Stimulated activated CD4-positive, alpha-beta T cell treated with anti-CD3 and anti-CD28 coated beads, Interleukin-4, amount 100 ng/mL, for 4 hours (primary cell): ENCODE data around the gene CD163L1.
"Not testable (repeated sequence)": the region's sequence is repeated elsewhere in the genome, so short reads cannot be mapped to it uniquely, and the experiment has no call there.

Source experiments
- DNase-seq, 2 experiments: peaks; one replicate each; pipeline ENCODE4 v3.0.0-alpha.2; 2020

Gene CD163L1

DNA sequence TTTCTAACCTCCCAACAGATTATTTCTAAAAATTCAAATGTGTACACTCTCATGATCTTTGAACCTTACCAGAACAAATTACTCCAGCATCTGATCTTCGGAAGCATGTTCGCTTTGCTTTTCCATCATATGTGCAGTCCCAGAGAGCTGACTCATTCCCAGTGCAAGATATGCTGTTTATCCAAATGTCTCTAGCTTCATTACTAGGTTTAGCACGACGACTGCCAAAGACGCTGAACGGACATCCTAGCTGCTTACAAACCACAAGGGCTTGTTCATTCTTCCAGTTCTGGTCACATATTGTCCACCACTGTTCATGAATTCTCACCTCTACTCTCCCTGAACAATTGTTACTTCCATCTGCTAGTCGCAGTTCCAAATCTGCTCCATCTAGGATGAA, 40.5 kb downstream of the CD163L1 start:
- DNase-seq: no peak

DNA sequence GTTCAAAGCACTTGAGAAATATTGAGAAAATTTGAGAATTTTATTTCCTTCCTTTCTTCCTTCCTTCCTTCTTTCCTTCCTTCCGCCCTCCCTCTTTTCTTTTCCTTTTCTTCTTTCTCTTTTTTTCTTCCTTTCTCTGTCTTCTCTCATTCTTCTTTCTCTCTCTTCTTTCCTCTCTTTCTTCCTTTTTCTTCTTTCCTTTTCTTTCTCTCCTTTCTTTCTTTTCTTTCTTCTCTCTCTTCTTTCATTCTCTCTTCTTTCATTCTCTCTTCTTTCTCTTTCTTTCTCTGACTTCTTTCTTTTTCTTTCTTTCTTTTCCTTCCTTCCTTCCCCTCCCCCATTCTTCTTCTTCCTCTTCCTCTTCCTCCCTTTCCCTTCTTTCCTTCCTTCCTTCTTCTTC, 44.9 kb downstream of the CD163L1 start:
- DNase-seq: no peak

DNA sequence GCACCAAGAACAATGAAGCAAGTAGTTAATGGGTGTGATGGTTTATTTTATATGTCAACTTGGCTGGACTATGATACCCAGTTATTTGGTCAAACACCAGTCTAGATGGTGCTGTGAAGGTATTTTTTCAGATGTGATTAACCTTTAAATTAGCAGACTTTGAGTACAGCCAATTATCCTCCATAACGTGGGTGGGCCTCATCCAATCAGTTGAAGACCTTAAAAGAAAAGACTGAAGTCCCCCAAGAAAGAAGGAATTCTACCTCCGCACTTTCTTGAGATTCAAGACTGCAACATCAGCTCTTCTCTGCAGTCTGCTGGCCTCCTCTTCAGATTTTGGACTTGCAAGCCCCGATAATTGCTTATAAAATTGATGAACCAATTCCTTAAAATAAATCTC, 47.5 kb downstream of the CD163L1 start:
- DNase-seq: no peak

DNA sequence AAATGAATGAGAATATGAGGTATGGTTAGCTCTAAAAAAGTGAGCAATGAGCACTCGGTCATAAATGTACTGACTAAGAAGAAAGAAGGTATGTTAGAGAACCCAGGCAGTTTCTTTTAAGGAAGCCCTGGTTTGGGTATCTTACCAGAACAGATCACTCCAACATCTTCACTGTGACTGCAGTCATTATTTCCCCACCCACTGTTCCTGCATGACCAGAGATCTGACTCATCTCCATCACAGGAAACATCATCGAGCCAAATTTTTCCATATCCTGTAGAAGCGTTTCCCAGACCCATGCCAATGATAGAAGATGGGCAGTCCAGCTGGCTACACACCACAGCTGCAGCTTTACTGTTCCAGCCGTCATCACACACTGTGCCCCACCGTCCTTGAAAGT, 48.0 kb downstream of the CD163L1 start:
- no peak for DNase-seq

DNA sequence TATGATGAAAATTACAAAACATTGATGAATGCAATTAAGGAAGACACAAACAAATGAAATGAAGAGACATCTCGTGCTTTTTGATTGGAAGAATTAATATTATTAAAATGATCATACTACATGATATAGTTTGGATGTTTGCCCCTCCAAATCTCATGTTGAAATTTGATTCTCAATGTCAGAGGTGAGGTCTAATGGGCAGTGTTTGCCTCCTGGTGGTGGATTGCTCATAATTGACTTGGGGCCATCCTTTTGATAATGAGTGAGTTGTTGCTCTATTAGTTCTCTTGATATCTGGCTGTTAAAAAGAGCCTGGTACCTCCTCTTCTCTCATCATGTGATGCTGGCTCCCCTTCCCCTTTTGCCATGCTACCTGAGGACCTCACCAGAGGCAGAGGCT, 56.7 kb downstream of the CD163L1 start:
- DNase-seq: no peak

DNA sequence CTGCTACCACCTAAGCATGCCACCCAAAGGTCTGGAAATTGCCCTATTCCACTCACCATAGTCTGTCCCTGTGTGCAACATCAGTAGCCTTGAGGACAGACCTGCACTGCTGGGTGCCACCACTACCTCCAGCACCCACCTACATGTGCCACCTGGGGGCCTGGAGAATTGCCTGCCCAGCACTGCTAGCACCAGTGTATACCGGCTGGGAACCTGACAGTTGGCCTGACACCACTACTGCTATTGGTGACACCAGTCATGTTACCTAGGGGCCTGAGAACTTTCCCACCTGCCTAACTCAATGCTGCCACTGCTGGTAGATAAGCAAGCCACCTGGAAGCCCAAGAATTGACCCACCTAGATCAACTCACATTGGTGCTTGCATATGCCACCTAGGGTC, 60.8 kb downstream of the CD163L1 start:
- DNase-seq: no peak

DNA sequence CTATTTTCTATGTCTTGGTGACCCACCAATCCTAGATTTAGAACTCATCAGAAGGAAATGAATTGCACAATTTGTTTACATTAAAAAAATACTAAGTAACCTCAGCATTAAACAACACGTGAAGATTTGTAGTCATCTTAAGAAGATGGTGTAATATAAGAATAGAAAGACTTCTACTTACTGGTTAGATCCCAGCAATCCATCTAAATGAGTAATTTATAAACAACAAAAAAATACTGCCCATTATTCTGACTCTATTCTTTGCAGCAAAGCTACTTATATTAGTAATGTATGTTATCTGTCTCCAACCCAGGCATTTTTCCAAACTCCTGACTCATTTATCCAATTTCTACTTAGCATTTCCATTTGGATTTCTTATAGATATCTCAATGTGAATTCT, 67.8 kb downstream of the CD163L1 start:
- DNase-seq: no peak

DNA sequence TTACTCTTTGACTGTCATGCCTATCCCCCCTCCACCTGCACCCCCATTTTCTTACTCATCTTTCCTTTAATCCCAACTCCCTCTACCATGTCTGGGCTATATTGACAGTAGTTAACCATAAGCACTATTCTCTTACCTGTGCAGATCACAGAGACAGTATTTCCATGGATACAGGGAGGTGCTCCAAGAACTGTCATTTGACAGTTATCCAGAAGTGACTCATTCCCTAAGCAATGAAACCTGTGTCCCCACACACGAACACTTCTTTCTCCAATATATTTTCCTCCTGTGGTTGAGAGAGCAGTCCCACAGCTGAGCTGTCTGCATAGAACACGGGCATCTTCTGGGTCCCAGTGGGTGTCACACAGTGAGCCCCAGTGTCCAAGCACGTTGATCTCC, 68.8 kb downstream of the CD163L1 start:
- DNase-seq: no peak

DNA sequence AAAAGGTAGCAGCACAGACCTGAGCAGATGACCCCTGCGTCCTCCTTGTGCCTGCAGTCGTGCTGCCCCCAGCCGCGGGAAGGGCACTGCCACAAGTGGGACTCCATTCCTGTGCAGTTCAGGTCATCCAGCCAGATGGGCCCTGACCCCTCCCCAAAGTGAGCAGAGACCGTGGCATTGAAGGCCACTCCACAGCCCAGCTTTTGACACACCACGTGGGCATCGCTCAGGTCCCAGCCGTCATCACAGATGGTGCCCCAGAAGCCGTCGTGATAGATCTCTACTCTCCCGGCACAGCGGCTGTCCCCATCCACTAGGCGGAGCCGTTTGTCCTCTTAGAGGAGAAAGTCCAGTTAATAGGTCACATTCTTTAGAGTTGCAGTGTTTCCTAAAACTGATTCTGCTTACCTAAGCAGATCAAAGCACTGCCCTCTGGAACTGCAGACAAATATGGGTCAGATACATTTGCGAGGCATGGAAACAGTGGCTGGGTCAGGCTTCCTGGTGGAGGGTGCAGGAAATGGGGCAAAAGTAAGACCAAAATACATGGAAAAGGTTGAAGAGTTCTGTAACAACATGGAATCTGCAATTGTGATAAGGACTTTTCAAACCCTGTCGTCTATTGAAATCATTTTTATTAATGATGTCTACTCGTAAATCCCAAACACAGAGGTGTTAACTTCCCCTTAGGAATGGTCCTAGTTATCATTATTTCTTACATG, 69.4 kb downstream of the CD163L1 start:
- DNase-seq: no peak

DNA sequence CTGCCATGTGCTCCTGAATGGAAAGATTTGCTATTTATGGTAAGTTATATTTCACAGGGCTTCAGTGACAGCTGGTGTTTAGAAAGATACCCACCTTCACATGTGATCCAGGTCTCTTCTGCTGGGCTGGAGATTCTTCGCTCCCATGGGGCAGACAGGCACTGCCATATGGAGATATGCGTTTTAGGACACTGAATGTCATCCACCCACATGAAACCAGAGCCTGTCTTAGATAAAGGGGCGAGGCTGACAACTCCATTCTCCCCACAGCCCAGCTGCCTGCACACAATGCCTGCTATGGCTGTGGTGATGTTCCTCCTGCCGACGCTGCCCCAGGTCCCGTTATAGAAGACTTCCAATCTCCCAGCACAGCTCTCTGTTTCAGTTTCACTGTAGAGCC, 70.7 kb downstream of the CD163L1 start:
- no peak for DNase-seq

DNA sequence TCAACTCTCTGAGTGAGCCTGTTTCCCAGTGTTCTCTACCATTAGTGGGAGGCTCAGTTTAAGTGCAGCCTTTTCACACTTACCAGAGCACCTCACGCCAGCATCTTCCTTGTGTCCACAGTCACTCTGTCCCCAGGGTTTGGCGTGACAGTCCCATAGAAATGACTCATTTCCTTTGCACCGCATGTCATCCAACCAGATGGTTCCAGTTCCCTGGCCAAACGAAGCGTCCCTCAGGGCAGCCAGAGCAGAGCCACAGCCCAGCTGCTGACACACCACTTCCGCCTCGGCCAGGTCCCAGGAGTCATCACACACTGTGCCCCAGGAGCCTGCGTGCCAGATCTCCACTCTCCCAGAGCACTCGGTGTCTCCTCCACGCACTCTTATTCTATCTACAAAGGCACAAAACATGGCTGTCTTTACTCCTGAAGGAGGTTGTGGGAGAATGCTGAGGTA, 74.7 kb downstream of the CD163L1 start:
- no peak for DNase-seq

DNA sequence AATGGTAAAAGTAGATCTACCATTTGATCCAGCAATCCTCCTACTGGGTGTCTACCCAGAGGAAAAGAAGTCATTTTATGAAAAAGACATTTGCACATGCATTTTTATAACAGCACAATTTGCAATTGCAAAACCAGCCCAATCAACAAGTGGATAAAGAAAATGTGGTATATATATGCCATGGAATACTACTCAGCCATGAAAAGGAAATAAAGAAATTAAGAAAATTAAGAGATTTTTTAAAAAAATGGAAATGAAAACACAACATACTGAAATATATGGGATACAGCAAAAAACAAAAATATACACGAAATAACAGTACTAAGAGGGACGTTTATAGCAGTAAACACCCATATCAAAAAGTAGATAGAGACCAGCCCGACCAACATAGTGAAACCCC, 81.2 kb downstream of the CD163L1 start:
- DNase-seq: no peak

DNA sequence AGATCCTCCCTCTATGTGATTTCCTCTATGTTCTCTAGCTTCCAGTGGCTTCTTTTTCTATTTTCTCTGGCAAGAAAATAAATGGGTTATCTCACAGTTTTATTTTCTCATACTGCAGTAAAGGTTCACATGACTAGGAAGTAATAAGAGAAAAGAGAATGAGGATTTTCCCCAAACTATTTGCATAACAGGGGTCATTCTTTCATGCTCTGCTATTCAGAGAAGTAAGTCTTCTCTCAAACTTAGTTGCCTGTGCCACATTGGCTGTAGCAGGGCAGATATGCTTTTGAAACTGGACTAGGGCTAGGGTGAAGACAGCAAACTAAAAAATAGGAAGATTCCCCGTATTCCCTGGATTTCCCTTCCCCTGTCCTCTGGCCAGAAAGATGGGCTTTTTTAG, 82.7 kb downstream of the CD163L1 start:
- no peak for DNase-seq

DNA sequence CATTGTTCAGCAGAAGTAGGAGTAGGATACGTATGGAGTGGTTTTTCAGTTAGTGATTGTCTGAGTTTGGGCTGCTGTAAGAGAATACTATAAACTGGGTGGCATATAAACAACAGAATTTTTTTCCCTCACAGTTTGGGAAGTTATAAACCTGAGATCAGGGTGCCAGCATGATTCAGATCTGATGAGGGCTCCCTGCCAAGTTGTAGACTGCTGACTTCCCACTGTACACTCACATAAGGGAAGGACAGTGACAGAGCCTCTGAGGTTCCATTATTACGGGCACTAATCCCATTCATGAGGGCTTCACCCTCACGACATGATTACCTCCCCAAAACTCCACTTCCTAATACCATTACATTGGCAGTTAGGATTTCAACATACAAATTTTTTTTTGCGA, 89.4 kb downstream of the CD163L1 start:
- no peak for DNase-seq

DNA sequence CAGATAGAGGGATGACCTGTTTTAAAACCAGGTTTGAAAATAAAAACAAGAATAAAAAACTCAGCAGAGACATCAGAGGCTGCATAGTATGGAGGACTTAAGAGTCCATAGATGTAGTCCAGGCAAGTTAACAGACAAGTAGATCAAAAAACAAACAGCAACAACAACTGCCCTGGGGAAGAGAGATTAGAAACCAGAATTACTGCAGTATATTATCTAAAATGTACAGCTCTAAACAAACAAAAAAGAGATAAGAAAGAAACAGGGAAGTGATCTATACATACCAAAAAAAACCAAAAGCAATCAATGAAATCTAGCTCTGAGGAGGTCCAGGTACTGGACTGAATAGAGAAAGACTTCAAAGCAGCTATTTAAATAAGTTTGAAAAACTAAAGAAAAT, 91.3 kb downstream of the CD163L1 start:
- DNase-seq: no peak

DNA sequence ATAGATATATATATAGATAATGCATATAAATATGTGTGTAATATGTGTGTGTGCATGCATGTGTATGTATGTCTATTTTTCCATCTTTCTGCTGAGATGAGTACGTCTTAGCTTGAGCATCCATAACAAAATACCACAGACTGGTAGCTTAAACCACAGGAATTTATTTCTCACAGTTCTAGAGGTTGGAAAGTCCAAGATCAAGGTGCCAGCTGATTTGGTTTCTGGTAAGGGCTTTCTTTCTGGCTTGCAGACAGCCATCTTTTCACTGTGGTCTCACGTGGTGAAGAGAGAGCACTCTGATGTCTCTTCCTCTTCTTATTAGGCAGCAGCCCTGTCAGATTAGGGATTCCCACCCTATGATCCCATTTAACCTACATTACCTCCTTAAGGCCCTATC, 92.8 kb downstream of the CD163L1 start:
- no peak for DNase-seq

DNA sequence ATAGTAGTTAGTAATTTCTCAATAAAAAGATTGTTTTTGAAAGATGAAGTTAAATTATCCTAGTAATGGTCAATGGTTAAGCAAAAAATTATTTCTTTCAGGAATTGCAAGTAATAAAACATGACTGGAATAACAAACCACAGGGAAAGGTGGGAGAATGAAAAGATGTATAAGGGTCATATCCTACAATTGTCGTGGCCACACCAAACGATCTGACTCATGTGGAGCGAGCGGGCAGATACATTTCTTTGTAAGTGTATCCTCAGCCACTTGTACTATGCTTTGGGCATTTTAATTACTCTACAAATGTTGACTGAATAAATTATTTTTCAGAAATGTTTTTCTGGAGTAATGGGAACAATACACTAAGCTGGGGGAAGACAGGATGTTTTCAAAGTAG, 94.5 kb downstream of the CD163L1 start:
- no peak for DNase-seq

DNA sequence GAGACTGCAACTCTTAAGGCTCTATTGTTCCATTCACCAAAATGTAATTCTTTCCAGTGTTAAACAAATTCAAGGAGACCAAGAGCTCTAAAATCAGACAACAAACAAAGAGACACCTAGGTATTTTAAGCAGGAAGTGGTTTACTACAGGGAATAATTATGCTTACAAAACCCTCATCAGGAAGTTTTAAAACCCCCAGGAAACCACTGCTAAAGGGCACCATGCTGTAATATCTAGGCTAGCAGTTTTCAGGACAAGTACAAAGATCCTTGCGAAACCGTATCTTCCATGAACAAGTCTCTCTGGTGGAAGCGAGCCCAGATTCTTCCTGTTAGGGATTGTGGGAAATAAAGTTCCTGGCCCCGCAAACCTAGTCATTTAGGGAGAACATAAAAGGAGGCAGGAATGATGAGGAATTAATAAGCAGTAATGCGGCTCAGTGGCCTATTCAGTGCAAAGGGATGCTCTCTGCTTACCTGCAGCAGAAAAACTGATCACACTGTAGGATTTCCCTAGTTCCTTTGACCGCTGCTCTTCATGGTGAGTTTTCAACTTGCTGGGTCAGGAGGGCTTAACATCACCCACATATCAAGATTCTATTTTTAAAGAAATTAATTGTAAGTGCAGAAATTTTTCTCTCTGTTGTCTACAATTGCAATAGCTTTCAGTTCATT, 97.3 kb downstream of the CD163L1 start:
- DNase-seq: no peak

DNA sequence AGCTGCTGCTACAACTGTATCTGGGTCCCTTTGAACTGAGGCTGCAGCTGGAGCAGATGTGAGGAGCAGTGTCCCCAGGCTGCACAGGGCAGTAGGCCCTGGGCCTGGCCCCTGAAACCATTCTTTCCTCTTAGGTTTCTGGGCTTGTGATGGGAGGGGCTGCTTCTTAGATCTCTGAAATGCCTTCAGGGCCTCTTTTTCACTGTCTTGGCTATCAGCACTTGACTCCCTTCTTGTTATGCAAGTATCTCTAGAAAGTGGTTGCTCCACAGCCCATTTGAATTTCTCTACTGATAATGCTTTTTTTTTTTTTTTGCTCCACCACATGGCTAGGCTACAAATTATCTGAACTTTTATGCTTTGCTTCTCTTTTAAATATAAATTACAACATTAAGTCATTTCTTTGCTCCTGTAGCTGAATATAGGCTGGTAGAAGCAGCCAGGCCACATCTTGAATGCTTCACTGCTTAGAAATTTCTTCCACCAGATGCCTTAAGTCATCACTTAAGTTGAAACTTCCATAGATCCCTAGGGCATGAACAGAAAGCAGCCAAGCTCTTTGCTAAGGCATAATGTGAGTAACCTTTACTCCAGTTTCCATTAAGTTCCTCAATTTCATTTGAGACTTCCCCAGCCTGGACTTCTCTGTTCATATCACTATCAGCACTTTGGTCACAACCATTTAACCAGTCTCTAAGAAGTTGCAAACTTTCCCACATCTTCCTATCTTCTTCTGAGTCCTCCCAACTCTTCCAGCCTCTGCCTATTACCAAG, 98.9 kb downstream of the CD163L1 start:
- DNase-seq: no peak

DNA sequence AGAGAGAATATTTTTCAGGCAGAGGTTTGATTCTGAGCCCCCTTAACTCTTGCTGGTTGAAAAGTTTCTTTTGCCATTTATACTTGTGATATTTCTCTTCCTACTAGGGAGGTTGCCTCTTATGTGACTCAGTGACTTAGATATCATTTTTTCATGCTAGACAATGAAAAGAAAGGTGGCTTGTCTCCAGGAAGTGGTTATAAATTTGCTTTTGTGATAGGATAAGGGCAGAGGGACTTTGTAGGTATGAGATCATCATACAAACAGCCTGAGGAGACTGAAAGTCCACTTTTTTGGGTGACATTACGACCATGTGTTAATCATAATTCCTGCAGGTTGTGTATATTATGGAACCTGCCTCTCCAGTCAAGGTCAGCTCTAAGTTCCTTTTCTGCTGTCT, 104.3 kb downstream of the CD163L1 start:
- no peak for DNase-seq

DNA sequence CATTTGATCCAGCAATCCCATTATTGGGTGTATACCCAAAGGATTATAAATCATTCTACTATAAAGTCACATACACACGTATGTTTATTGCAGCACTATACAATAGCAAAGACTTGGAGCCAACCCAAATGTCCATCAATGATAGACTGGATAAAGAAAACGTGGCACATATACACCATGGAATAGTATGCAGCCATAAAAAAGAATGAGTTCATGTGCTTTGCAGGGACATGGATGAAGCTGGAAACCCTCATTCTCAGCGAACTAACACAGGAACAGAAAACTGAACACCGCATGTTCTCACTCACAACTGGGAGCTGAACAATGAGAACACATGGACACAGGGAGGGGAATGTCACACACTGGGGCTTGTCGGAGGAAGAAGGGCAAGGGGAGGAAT, 106.2 kb downstream of the CD163L1 start:
- not testable (repeated sequence) for DNase-seq

DNA sequence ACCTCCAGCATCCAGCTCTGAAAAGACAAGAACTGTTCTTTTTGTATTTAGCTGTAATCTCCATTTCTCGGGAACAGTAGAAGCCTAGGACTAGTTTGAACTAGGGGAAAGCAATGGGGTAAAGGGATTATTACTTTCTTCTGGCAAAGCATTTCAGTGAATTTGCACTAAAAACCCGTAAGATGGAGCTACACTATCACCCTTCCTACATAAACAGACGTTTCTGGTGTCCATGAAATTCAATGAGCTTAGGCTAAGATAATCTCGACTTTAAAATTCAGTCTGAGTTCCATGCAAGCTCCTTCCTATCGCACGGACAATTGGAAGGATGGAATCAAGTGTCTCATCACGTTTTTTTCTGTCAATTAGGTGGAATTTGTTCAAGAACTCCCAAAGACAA, 116.0 kb downstream of the CD163L1 start:
- DNase-seq: no peak

DNA sequence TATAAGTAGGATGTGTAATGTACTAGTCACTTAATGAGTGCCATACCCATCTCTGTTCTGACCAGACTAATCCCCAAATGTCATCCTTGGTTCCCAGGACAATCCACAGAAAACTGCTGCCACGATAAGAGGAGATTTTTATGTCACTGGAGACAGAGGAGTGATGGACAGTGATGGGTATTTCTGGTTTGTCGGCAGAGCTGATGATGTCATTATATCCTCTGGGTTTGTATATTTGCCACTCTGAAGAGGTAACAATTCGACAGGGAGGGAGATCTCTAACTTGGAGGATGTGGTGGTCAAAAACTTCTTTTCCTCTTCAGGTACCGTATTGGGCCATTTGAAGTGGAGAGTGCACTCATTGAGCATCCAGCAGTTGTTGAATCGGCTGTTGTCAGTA, 119.8 kb downstream of the CD163L1 start:
- no peak for DNase-seq

DNA sequence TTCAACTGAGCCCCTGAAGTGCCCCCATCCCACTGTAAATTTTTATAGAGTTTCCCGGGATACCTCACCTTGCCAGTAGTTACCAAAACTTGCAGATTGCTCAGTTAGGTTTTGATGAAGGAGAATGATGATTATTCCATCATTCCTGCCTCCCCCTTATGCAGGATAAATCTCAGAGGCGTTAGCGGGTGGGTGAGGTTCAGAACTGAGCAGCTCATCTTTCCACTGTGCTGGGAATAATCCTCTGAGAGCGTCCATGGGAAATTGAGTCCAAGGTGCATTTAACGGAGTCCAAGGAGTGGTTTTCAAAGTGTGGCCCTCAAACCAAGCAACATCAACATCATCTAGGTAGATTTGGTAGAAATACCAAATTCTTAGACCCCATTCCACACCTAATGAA, 121.4 kb downstream of the CD163L1 start:
- no peak for DNase-seq
